Mesenchymal stem cell (in vitro differentiated cells and primary cell): ENCODE measurements around the gene PLEKHO2.
"Not testable (repeated sequence)": the region's sequence is repeated elsewhere in the genome, so short reads cannot be mapped to it uniquely, and the experiment has no call there.

ENCODE experiments used
- DNase-seq: peaks from one replicate; pipeline ENCODE4 v3.0.0-alpha.2; 2013
- H2AFZ ChIP-seq: one replicate; pipeline ENCODE4 v1.6.1; 2013; ENCODE audit warnings: low read depth, mild to moderate bottlenecking, control low read depth, inconsistent platforms, low read length, moderate library complexity
- H2AK5ac ChIP-seq: 2 replicates; pipeline ENCODE4 v1.6.1; 2013; ENCODE audit warnings: low read length, moderate library complexity, mild to moderate bottlenecking, inconsistent platforms; ENCODE audit not compliant: severe bottlenecking
- H2BK120ac ChIP-seq: one replicate; pipeline ENCODE4 v1.6.1; 2013; ENCODE audit warnings: low read depth, mild to moderate bottlenecking, inconsistent platforms, low read length, moderate library complexity
- H2BK12ac ChIP-seq, 2 experiments: one replicate each; pipeline ENCODE4 v1.6.1; 2013; ENCODE audit warnings: inconsistent platforms in 2 of 2, low read length in 2 of 2, mild to moderate bottlenecking in 2 of 2, moderate library complexity in 2 of 2, control low read depth in 1 of 2
- H2BK15ac ChIP-seq: one replicate; pipeline ENCODE4 v1.6.1; 2013; ENCODE audit warnings: mild to moderate bottlenecking, low read depth, inconsistent platforms; ENCODE audit not compliant: poor library complexity, severe bottlenecking
- H2BK5ac ChIP-seq: 2 replicates; pipeline ENCODE4 v1.6.1; 2013; ENCODE audit warnings: low read depth, mild to moderate bottlenecking, low read length, control low read depth, inconsistent platforms; ENCODE audit not compliant: poor library complexity, severe bottlenecking
- H3K14ac ChIP-seq, 2 experiments: one replicate each; pipeline ENCODE4 v1.6.1; 2013; ENCODE audit warnings: inconsistent platforms in 2 of 2, low read length in 2 of 2, control low read depth in 1 of 2, mild to moderate bottlenecking in 1 of 2, moderate library complexity in 1 of 2
- H3K18ac ChIP-seq, 2 experiments: one replicate each; pipeline ENCODE4 v1.6.1; 2013; ENCODE audit warnings: inconsistent platforms in 2 of 2, low read length in 2 of 2, control low read depth in 1 of 2, low read depth in 1 of 2, mild to moderate bottlenecking in 1 of 2
- H3K23ac ChIP-seq, 2 experiments: one replicate each; pipeline ENCODE4 v1.6.1; 2013; ENCODE audit warnings: inconsistent platforms in 2 of 2, low read length in 2 of 2, mild to moderate bottlenecking in 2 of 2, moderate library complexity in 2 of 2, control low read depth in 1 of 2
- H3K27ac ChIP-seq: 2 replicates; pipeline ENCODE4 v1.5.1; 2013; ENCODE audit warnings: mild to moderate bottlenecking, moderate library complexity, low read length, control low read depth, inconsistent platforms; ENCODE audit not compliant: poor library complexity, severe bottlenecking
- H3K27me3 ChIP-seq, 2 experiments: 2 replicates each; pipeline versions ENCODE4 v1.6.1 to v1.7.0; 2013; ENCODE audit warnings: low read length in 2 of 2, mild to moderate bottlenecking in 2 of 2, moderate library complexity in 2 of 2, control low read depth in 1 of 2, inconsistent platforms in 1 of 2; ENCODE audit not compliant: control insufficient read depth in 1 of 2, insufficient read depth in 1 of 2
- H3K36me3 ChIP-seq, 2 experiments: 2 replicates each; pipeline versions ENCODE4 v1.6.1 to v1.7.0; 2013; ENCODE audit warnings: low read length in 2 of 2, control low read depth in 1 of 2, inconsistent platforms in 1 of 2, low read depth in 1 of 2, mild to moderate bottlenecking in 1 of 2; ENCODE audit not compliant: insufficient read depth in 2 of 2, control insufficient read depth in 1 of 2
- H3K4ac ChIP-seq, 2 experiments: one replicate each; pipeline ENCODE4 v1.6.1; 2013; ENCODE audit warnings: inconsistent platforms in 2 of 2, low read length in 2 of 2, mild to moderate bottlenecking in 2 of 2, moderate library complexity in 2 of 2, control low read depth in 1 of 2, low read depth in 1 of 2
- H3K4me1 ChIP-seq: 2 replicates; pipeline ENCODE4 v1.6.1; 2013; ENCODE audit warnings: low read depth, low read length, control low read depth; ENCODE audit not compliant: control insufficient read depth, insufficient read depth
- H3K4me2 ChIP-seq: 2 replicates; pipeline ENCODE4 v1.6.1; 2013; ENCODE audit warnings: low read length, mild to moderate bottlenecking, inconsistent platforms; ENCODE audit not compliant: poor library complexity, severe bottlenecking
- H3K4me3 ChIP-seq, 2 experiments: 2 replicates each; pipeline versions ENCODE4 v1.5.1 to v1.7.0; 2013; ENCODE audit warnings: low read length in 2 of 2, mild to moderate bottlenecking in 2 of 2, control low read depth in 1 of 2, low read depth in 1 of 2; ENCODE audit not compliant: insufficient read depth in 1 of 2
- H3K79me1 ChIP-seq: replicated peaks from 2 replicates; pipeline ENCODE4 v1.6.1; 2013; ENCODE audit warnings: mild to moderate bottlenecking, control low read depth, low read length, inconsistent platforms; ENCODE audit not compliant: poor library complexity, severe bottlenecking
- H3K9ac ChIP-seq: 2 replicates; pipeline ENCODE4 v1.7.0; 2013; ENCODE audit warnings: mild to moderate bottlenecking, low read length, moderate library complexity
- H3K9me3 ChIP-seq: 2 replicates; pipeline ENCODE4 v1.7.0; 2013; ENCODE audit warnings: mild to moderate bottlenecking, low read length; ENCODE audit not compliant: control insufficient read depth
- H4K8ac ChIP-seq: one replicate; pipeline ENCODE4 v1.6.1; 2013; ENCODE audit warnings: inconsistent platforms, mild to moderate bottlenecking, low read length, moderate library complexity
- H4K91ac ChIP-seq: one replicate; pipeline ENCODE4 v1.6.1; 2013; ENCODE audit warnings: mild to moderate bottlenecking, low read length, inconsistent platforms
- WGBS: methylation state at CpG from one replicate; pipeline ENCODE4 v1.1.7; 2013; ENCODE audit warnings: mixed read lengths; 5-methylcytosine and 5-hydroxymethylcytosine counted together

The PLEKHO2 gene

DNA sequence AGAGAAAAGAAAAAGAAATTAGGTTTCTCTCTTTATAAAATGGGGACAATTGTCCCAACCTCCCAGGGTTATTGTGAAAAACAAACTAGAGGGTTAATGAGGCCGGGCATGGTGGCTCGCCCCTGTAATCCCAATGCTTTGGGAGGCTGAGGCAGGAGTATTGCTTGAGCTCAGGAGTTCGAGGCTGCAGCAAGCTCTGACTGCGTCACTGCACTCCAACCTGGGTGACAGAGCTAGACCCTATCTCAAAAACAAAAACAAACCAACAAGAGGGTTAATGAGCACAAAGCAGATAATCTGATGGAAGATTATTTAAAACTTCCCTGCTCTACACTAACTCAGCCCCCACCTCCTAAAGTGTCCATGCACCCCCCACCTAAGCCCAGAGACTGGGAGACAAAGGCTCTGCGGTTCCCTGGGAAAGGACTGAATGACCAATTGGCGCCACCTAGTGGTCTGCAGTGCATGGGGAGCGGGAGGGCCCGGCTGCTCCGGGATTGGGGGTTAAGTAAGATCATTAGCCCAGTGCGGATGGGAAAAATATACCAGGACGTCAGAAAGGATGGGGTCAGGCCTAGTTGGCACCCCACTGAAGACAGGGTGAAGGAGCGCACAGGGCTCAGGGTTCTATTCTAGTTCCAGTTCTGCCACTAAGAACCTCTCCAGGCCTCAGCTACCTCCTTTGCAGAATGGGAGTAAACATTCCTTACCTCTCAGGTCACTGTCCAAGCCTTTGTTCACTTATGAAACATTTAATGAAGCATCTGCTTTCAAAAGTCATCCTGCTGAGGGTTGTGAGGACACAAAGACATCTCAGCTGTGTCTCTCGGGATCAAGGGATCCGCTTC, 31.8 kb upstream of the PLEKHO2 start:
- H3K4me3 ChIP-seq = no peak overlapping the region
- no peak overlapping the region for H2BK5ac ChIP-seq
- no peak overlapping the region for H3K14ac ChIP-seq
- peaks cover 8% of the 10 kb centered on the region for H3K4me1 ChIP-seq
- H2BK120ac ChIP-seq = no peak overlapping the region
- peaks cover 5 to 28% of the 10 kb centered on the region in 2 experiments for H3K27me3 ChIP-seq
- H3K23ac ChIP-seq = no peak overlapping the region
- H3K9me3 ChIP-seq = no peaks in the 10 kb centered on the region
- H3K18ac ChIP-seq = no peak overlapping the region
- H2BK12ac ChIP-seq = no peak overlapping the region
- H2BK15ac ChIP-seq = no peak overlapping the region
- H3K4ac ChIP-seq = no peak overlapping the region
- no peaks in the 10 kb centered on the region for H3K36me3 ChIP-seq
- H4K8ac ChIP-seq = peak overlapping the region; percentile 66
- H4K91ac ChIP-seq = peak overlapping the region; percentile 72
- H2AFZ ChIP-seq = no peak overlapping the region
- WGBS = 22% methylated on average over 12 of the region's 14 CpGs
- no peaks in the 10 kb centered on the region for H3K79me1 ChIP-seq
- H2AK5ac ChIP-seq = no peak overlapping the region
- H3K9ac ChIP-seq = peak overlapping the region; percentile 33
- H3K4me2 ChIP-seq = no peak overlapping the region
- peak; percentile 80 for DNase-seq
- H3K27ac ChIP-seq = peak overlapping the region; percentile 13

DNA sequence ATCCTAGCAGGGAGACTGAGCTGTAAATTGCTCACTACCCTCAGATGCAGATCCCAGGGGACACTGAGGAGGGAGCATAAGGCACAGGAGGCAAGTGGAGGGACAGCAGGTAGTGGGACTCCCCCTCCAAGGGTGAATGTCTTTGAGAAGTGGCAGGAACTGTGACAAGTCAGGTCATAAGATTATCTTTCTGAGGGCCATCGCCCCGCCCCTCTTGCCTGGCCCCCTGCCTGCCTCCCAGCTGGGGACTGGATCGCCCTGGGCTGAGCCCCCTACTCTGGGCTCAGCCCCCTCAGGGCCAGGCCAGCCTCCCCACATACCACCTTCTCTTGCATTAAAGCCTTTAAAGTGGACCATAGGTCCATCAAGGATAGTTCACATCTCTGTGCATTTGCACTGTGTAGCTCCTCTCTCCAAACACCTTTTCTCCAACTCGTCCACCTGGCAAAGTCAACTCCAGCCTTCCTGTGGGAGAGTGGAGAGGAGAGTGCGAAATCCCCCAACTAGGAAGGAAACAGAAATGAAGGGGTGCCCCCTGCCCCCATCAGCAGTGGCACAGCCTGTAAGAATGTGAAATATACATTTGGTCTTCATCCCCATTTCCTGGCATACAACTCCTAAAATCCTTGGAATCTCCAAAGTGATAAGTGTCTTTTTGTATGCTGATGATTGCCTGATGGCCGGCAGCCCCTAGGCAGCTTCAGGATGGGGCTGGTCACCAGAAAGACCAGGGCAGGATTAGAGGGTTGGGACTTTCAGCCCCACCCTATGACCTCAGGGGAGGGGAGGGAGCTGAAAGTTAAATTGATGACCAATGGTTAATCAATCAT, 31.0 kb upstream of the PLEKHO2 start:
- H3K4me3 ChIP-seq = no peak overlapping the region
- peak overlapping the region; percentile 33 for H3K9ac ChIP-seq
- H3K4me2 ChIP-seq = no peak overlapping the region
- H4K8ac ChIP-seq = peak overlapping the region; percentile 66
- no peak overlapping the region for H3K23ac ChIP-seq
- no peak overlapping the region for H3K14ac ChIP-seq
- H2BK5ac ChIP-seq = no peak overlapping the region
- H3K4ac ChIP-seq = no peak overlapping the region
- H3K18ac ChIP-seq = no peak overlapping the region
- peak overlapping the region; percentile 13 for H3K27ac ChIP-seq
- H3K9me3 ChIP-seq = no peaks in the 10 kb centered on the region
- H2BK15ac ChIP-seq = no peak overlapping the region
- H2AK5ac ChIP-seq = no peak overlapping the region
- no peaks in the 10 kb centered on the region for H3K79me1 ChIP-seq
- H2BK12ac ChIP-seq = no peak overlapping the region
- peak overlapping the region; percentile 19 for H2BK120ac ChIP-seq
- H2AFZ ChIP-seq = no peak overlapping the region
- H3K27me3 ChIP-seq = peaks cover 5 to 26% of the 10 kb centered on the region in 2 experiments
- 43% methylated on average over 4 of the region's 6 CpGs for WGBS
- peaks cover 8% of the 10 kb centered on the region for H3K4me1 ChIP-seq
- peaks cover 0 to 4% of the 10 kb centered on the region in 2 experiments for H3K36me3 ChIP-seq
- H4K91ac ChIP-seq = peak overlapping the region; percentile 72
- no peak for DNase-seq

DNA sequence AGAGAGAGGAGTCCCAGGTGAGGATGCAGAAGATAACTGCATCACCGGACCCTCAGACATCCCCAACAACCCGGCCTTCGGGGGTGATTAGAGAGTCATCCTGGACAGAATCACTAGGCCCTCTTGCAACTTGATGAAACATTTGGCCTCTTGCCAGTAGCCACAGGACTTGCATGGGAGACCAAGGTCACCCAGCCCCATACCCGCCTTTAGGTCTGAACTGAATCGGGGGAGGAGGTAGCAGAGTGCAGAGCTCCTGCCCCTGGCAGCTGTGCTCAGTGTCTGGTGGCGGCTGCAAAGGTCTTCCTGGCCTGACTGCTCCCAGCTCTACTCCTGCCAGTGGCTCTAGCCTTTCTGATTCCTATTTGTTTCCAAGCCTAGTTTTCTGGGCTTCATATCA, 28.6 kb upstream of the PLEKHO2 start:
- 78% methylated on average over 6 of the region's 6 CpGs for WGBS

DNA sequence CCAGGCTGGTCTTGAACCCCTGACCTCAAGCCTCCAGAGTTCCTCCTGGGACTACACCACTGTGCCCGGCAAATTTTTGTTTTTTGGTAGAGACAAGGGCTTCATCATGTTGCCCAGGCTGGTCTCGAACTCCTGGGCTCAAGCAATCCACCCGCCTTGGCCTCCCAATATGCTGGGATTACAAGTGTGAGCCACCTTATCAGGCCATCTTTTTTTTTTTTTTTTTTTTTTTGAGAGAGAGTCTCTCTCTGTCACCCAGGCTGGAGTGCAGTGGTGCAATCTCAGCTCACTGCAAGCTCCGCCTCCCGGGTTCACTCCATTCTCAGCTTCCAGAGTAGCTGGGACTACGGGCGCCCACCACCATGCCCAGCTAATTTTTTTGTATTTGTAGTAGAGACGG, 27.4 kb upstream of the PLEKHO2 start:
- not testable (repeated sequence) for H3K27me3 ChIP-seq, DNase-seq, H4K91ac ChIP-seq, H3K4ac ChIP-seq, H3K14ac ChIP-seq, H3K4me2 ChIP-seq, H3K9ac ChIP-seq, H2AFZ ChIP-seq, H3K79me1 ChIP-seq, H3K4me1 ChIP-seq, H2BK15ac ChIP-seq, H3K9me3 ChIP-seq, H3K27ac ChIP-seq, H4K8ac ChIP-seq, H2BK120ac ChIP-seq, H2BK12ac ChIP-seq, H3K18ac ChIP-seq, H2BK5ac ChIP-seq, H3K4me3 ChIP-seq, H2AK5ac ChIP-seq, H3K23ac ChIP-seq
- H3K36me3 ChIP-seq = peaks cover 6 to 17% of the 10 kb centered on the region in 2 experiments
- WGBS = 99% methylated on average over 8 of the region's 8 CpGs

More for the DNA sequence above, 28.6 kb upstream of the PLEKHO2 start:
- Histone ChIP-seq H3K4me3 (no peak overlapping the region), H2BK120ac (no peak overlapping the region), H3K4me2 (no peak overlapping the region), H2AK5ac (no peak overlapping the region), H2BK15ac (no peak overlapping the region), H3K4ac (no peak overlapping the region), H2BK12ac (no peak overlapping the region), H3K14ac (no peak overlapping the region), H3K79me1 (no peaks in the 10 kb centered on the region), H3K9ac (no peak overlapping the region), H3K23ac (no peak overlapping the region), H3K18ac (no peak overlapping the region), H4K8ac (no peak overlapping the region), H3K27me3 (peaks cover 0 to 10% of the 10 kb centered on the region in 2 experiments), H2AFZ (no peak overlapping the region), H3K27ac (no peak overlapping the region), H3K36me3 (peaks cover 4 to 9% of the 10 kb centered on the region in 2 experiments), H3K4me1 (peaks cover 8% of the 10 kb centered on the region), H2BK5ac (no peak overlapping the region), H3K9me3 (no peaks in the 10 kb centered on the region), H4K91ac (no peak overlapping the region)
- peak; percentile 51 for DNase-seq
